ENCODE results near the gene TOMT. TPM values are rescaled to one million over a fixed set of nuclear protein-coding genes. Genes with fewer than 3 reads are reported as not detected.

The TOMT gene
- total RNA-seq, 4 donors from 2014 or later = not detected

DNA sequence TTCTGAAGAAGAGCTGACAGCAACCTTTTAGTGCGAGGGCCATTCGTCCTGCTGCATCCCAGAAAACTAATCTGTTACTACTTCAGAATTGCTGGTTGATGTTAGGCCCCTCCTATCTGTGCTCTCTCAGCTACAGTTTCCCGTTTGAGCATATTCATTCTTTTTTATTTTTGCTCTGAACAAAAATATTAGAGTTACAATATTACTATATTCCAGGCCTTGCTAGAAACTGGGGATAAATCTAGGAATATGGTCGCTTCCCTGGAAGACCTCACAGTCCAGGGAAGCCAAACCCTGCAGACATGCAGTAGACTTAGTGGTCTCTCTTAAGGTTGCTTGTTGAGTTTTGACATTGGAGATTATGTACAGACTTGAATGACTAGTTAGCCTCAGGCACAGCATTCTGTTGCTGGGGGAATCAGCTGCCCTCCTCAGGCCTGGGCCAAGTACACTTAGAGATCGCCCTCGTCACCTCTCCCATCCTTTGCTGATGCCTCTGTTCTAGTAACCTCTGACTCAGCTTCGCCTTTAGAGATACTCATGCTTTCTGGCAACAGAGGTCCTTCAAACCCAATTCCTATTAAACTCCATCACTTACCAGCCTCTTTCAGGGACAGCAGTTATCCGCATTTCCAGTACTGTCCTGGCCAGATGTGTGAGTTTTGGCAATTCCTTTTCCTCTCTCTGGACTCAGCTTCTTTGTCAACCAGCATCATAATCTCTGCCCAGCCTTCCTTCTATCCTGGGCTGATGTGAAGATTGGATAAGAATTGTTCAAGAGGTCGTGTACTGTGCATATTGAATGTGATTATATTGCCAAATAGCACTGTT lies 7.5 kb downstream of the TOMT start:
- Histone ChIP-seq H3K36me3 (peaks cover 0 to 18% of the 10 kb centered on the region in 2 donors), H3K27ac (peak overlapping the region; percentile 93 to 98 (median 96)), H3K4me1 (peaks cover 0 to 19% (median 10%) of the 10 kb centered on the region in 3 donors), H3K27me3 (peaks cover 22% of the 10 kb centered on the region), H3K4me3 (peak overlapping the region; percentile 64 to 74), H3K9me3 (no peaks in the 10 kb centered on the region)
- TF ChIP-seq CTCF (IDR thresholded peaks at IDR 0.05) (no peak), EP300 (IDR thresholded peaks at IDR 0.05) (no peak), POLR2A (IDR thresholded peaks at IDR 0.05) (no peak), POLR2AphosphoS5 (IDR thresholded peaks at IDR 0.05) (no peak)
- 66 to 100% methylated on average over 3 to 9 of the region's 9 CpGs for WGBS, 2 donors (ENCODE audit: low coverage in 1 of 2)
- no peak for ATAC-seq

DNA sequence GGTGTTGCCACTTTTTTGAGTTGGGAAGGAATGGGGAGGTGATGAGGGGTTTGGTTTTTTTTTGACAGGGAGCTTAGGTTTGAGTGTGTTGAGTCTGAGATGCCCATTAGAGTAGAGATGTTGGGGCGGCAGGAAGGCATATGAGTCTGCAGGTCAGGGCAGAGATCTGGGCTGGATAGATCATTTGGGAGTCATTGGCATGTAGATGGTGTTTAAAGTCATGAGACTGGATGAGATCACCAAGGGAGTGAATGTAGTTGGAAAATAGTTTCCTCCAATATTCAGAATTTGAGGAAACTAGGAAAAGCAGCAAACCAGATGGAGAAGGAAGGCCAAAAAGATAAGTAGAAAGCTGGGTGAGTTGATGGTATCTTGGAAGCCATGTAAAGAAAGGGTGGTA lies 8.8 kb downstream of the TOMT start:
- no peak for TF ChIP-seq POLR2AphosphoS5 (IDR thresholded peaks at IDR 0.05)
- no peak for TF ChIP-seq CTCF (IDR thresholded peaks at IDR 0.05)
- no peak for TF ChIP-seq POLR2A (IDR thresholded peaks at IDR 0.05)
- TF ChIP-seq EP300 (IDR thresholded peaks at IDR 0.05) = no peak
- Histone ChIP-seq H3K27ac (no peak overlapping the region), H3K36me3 (peaks cover 0 to 4% of the 10 kb centered on the region in 2 donors), H3K4me3 (no peak overlapping the region), H3K27me3 (peaks cover 29% of the 10 kb centered on the region), H3K9me3 (no peaks in the 10 kb centered on the region), H3K4me1 (peaks cover 0 to 19% (median 10%) of the 10 kb centered on the region in 3 donors)
- ATAC-seq = no peak
- WGBS, 2 donors (ENCODE audit: low coverage in 1 of 2) = 80 to 83% methylated on average over 1 of the region's 1 CpG

- no peaks in the 10 kb centered on the region for H3K9me3 ChIP-seq
- peaks cover 0 to 14% (median 8%) of the 10 kb centered on the region in 3 donors for H3K4me1 ChIP-seq
- H3K27me3 ChIP-seq = peaks cover 39% of the 10 kb centered on the region
- H3K4me3 ChIP-seq = no peak overlapping the region
- no peak overlapping the region for H3K27ac ChIP-seq
- ATAC-seq = no peak
- no peak for TF ChIP-seq POLR2A (IDR thresholded peaks at IDR 0.05)
- TF ChIP-seq EP300 (IDR thresholded peaks at IDR 0.05) = no peak
- no peak for TF ChIP-seq CTCF (IDR thresholded peaks at IDR 0.05)
- TF ChIP-seq POLR2AphosphoS5 (IDR thresholded peaks at IDR 0.05) = no peak
- H3K36me3 ChIP-seq = no peaks in the 10 kb centered on the region
- WGBS, 2 donors (ENCODE audit: low coverage in 1 of 2) = 69% methylated on average over 3 of the region's 6 CpGs; no CpG with 5 or more reads in 1 of the 2 donors
These were observed 10.5 kb downstream of the TOMT start for GRCh38 chr11:72116019-72116755.

GRCh38 chr11:72119198-72119597 lies 13.5 kb downstream of the TOMT start:
- H3K36me3 ChIP-seq = no peaks in the 10 kb centered on the region
- H3K4me1 ChIP-seq = no peaks in the 10 kb centered on the region
- TF ChIP-seq EP300 (IDR thresholded peaks at IDR 0.05) = no peak
- ATAC-seq = no peak
- H3K9me3 ChIP-seq = no peaks in the 10 kb centered on the region
- no peak overlapping the region for H3K4me3 ChIP-seq
- WGBS, 2 donors (ENCODE audit: low coverage in 1 of 2) = 74 to 86% methylated on average over 4 to 6 of the region's 6 CpGs
- no peak overlapping the region for H3K27ac ChIP-seq
- peaks cover 42% of the 10 kb centered on the region for H3K27me3 ChIP-seq

DNA sequence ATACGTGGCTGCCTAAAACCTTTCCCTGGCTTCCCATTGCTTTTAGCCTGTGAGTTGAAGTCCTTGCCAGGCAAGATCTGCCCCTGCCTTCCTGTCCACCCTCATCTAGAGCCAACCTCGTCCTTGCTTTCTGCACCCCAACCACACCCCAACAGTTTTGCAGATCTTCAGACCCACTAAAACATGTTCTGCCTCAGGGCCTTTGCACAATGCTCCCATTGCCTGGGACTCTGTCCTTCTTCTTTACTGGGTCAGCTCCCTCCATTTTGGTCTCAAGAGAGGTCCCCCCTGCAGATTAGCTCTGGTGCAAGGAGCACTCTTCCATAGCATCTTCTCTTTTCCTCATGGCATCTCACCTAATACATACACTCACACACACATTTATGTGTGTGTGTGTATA lies 15.2 kb downstream of the TOMT start:
- WGBS, 2 donors (ENCODE audit: low coverage in 1 of 2) = 67 to 78% methylated on average over 1 to 2 of the region's 2 CpGs
- H3K4me3 ChIP-seq = no peak overlapping the region
- no peaks in the 10 kb centered on the region for H3K9me3 ChIP-seq
- peaks cover 39% of the 10 kb centered on the region for H3K27me3 ChIP-seq
- TF ChIP-seq POLR2AphosphoS5 (IDR thresholded peaks at IDR 0.05) (no peak), POLR2A (IDR thresholded peaks at IDR 0.05) (no peak), CTCF (IDR thresholded peaks at IDR 0.05) (no peak), EP300 (IDR thresholded peaks at IDR 0.05) (no peak)
- H3K27ac ChIP-seq = no peak overlapping the region
- no peak for ATAC-seq
- H3K36me3 ChIP-seq = no peaks in the 10 kb centered on the region
- H3K4me1 ChIP-seq = no peaks in the 10 kb centered on the region
